ENCODE results near the gene HIRA. TPM values are rescaled to one million over a fixed set of nuclear protein-coding genes. Genes with fewer than 3 reads are reported as not detected.

Gene HIRA
- total RNA-seq, 1 experiment from 2014 or later = 50.6 TPM

GRCh38 chr22:19443544-19444211 is 12.1 kb upstream of the HIRA start:
- DNase-seq (ENCODE audit: low spot score) = no peak
- H3K27me3 ChIP-seq (replicated peaks; ENCODE audit: insufficient read depth, low read depth, low read length, poor library complexity) = no peaks in the 10 kb centered on the region
- no peaks in the 10 kb centered on the region for H3K9me3 ChIP-seq (ENCODE audit: low read depth, low read length, poor library complexity, severe bottlenecking)
- no TSS peak for BruUV-seq (replicated peaks)
- intact Hi-C loops (cut with micrococcal nuclease; ENCODE audit: unreplicated experiment) = no loop called here
- ChIA-PET POLR2A (ENCODE audit: low non-redundant PET) (no interaction called here), CTCF (no interaction called here)
- TF ChIP-seq CTCF (conservative IDR thresholded peaks at IDR 0.05; ENCODE audit: low read depth, low read length) (no peak), EZH2 (IDR thresholded peaks at IDR 0.05; ENCODE audit: borderline replicate concordance, low read depth, low read length, poor library complexity, severe bottlenecking) (no peak)
- H3K4me1 ChIP-seq (ENCODE audit: insufficient read depth, low read length, poor library complexity, severe bottlenecking) = peaks cover 6% of the 10 kb centered on the region
- H3K27ac ChIP-seq (ENCODE audit: low read depth, low read length, poor library complexity, severe bottlenecking) = no peak overlapping the region
- H3K36me3 ChIP-seq (ENCODE audit: insufficient read depth, low read length, poor library complexity, severe bottlenecking) = peaks cover 22% of the 10 kb centered on the region
- no peak overlapping the region for H3K4me3 ChIP-seq (ENCODE audit: low read depth, low read length, poor library complexity, severe bottlenecking)

GRCh38 chr22:19442166-19442565 is 10.6 kb upstream of the HIRA start:
- Histone ChIP-seq H3K27me3 (replicated peaks; ENCODE audit: insufficient read depth, low read depth, low read length, poor library complexity) (no peaks in the 10 kb centered on the region), H3K27ac (ENCODE audit: low read depth, low read length, poor library complexity, severe bottlenecking) (no peak overlapping the region), H3K4me1 (ENCODE audit: insufficient read depth, low read length, poor library complexity, severe bottlenecking) (no peaks in the 10 kb centered on the region), H3K9me3 (ENCODE audit: low read depth, low read length, poor library complexity, severe bottlenecking) (no peaks in the 10 kb centered on the region), H3K4me3 (ENCODE audit: low read depth, low read length, poor library complexity, severe bottlenecking) (no peak overlapping the region), H3K36me3 (ENCODE audit: insufficient read depth, low read length, poor library complexity, severe bottlenecking) (peaks cover 22% of the 10 kb centered on the region)
- BruUV-seq (replicated peaks) = no TSS peak
- intact Hi-C loops (cut with micrococcal nuclease; ENCODE audit: unreplicated experiment) = no loop called here
- CTCF ChIA-PET = no interaction called here
- POLR2A ChIA-PET (ENCODE audit: low non-redundant PET) = no interaction called here
- TF ChIP-seq CTCF (conservative IDR thresholded peaks at IDR 0.05; ENCODE audit: low read depth, low read length) = no peak
- TF ChIP-seq EZH2 (IDR thresholded peaks at IDR 0.05; ENCODE audit: borderline replicate concordance, low read depth, low read length, poor library complexity, severe bottlenecking) = no peak
- no peak for DNase-seq (ENCODE audit: low spot score)

- CTCF ChIA-PET = no interaction called here
- Histone ChIP-seq H3K4me1 (ENCODE audit: insufficient read depth, low read length, poor library complexity, severe bottlenecking) (no peaks in the 10 kb centered on the region), H3K27me3 (replicated peaks; ENCODE audit: insufficient read depth, low read depth, low read length, poor library complexity) (no peaks in the 10 kb centered on the region), H3K4me3 (ENCODE audit: low read depth, low read length, poor library complexity, severe bottlenecking) (no peak overlapping the region), H3K27ac (ENCODE audit: low read depth, low read length, poor library complexity, severe bottlenecking) (no peak overlapping the region), H3K9me3 (ENCODE audit: low read depth, low read length, poor library complexity, severe bottlenecking) (no peaks in the 10 kb centered on the region), H3K36me3 (ENCODE audit: insufficient read depth, low read length, poor library complexity, severe bottlenecking) (peaks cover 24% of the 10 kb centered on the region)
- TF ChIP-seq CTCF (conservative IDR thresholded peaks at IDR 0.05; ENCODE audit: low read depth, low read length) = no peak
- no peak for TF ChIP-seq EZH2 (IDR thresholded peaks at IDR 0.05; ENCODE audit: borderline replicate concordance, low read depth, low read length, poor library complexity, severe bottlenecking)
- no peak for DNase-seq (ENCODE audit: low spot score)
- intact Hi-C loops (cut with micrococcal nuclease; ENCODE audit: unreplicated experiment) = no loop called here
- BruUV-seq (replicated peaks) = no TSS peak
- POLR2A ChIA-PET (ENCODE audit: low non-redundant PET) = no interaction called here
These were observed 9.1 kb upstream of the HIRA start for GRCh38 chr22:19440411-19441195.
